Esophagus muscularis mucosa (tissue), 2 donors: ENCODE data around the gene ARHGAP11A.

Experiments used
- EP300 ChIP-seq: sonication (generic); formaldehyde crosslinking; IDR thresholded peaks from one replicate; pipeline ENCODE4 v1.6.1; 2017; ENCODE audit warnings: antibody characterized with exemption
- POLR2A ChIP-seq: fragments of 450-650 bp; IDR thresholded peaks from one replicate; pipeline ENCODE4 v1.6.1; 2017; ENCODE audit warnings: antibody characterized with exemption, moderate library complexity, mild to moderate bottlenecking, low read depth

DNA sequence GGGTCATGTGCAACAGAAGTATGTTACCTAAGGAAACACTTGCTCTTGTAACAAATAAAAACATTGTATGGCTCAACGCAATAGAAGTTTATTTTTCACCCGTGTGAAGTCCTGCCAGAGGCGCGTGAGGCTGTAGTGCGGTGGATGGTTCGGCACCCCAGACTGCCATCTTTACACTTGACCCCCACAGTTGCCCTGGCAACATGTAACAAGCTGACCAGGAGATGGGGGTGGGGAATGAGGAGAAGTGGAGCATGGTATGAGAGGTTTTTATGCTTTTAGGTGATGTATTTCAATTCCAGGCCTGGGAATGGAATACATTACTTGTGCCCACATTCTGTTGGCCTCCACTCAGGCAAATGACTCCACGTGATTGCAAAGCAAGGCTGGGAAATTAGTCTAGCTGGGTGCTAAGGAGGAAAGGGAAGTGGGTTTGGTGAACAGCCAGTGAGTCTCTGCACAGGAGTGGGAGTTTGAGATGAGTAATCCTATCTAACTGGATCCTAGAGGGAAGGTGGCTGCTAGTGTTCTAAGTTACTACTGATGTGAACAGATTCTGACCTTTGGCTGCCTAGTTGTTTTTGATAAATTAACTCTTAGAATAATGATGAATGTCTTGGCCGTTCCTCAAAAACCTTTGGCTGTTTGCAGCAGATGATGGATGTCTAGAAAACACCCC is 68.7 kb downstream of the ARHGAP11A start:
- TF ChIP-seq POLR2A = no peak
- no peak for TF ChIP-seq EP300
